ENCODE data around the gene KNOP1.

DNA sequence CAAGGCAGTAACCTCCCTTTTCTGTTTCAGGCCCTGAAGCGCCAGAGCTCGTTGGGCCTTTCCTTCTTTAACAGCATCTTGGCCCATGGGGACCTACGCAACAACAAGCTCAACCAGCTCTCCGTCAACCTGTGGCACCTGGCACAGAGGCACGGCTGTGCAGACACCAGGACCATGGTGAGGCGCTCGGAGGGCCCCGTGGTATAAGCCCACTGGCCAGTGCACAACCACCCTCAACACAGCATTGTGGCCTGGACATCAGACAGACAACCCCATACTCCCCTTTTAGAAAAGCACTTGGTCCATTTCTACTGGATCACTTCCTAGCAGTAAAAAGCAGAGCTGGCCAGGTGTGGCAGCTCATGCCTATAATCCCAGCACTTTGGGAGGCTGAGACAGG lies 18.6 kb downstream of the KNOP1 start:
- TF ChIP-seq, protein P1, sequence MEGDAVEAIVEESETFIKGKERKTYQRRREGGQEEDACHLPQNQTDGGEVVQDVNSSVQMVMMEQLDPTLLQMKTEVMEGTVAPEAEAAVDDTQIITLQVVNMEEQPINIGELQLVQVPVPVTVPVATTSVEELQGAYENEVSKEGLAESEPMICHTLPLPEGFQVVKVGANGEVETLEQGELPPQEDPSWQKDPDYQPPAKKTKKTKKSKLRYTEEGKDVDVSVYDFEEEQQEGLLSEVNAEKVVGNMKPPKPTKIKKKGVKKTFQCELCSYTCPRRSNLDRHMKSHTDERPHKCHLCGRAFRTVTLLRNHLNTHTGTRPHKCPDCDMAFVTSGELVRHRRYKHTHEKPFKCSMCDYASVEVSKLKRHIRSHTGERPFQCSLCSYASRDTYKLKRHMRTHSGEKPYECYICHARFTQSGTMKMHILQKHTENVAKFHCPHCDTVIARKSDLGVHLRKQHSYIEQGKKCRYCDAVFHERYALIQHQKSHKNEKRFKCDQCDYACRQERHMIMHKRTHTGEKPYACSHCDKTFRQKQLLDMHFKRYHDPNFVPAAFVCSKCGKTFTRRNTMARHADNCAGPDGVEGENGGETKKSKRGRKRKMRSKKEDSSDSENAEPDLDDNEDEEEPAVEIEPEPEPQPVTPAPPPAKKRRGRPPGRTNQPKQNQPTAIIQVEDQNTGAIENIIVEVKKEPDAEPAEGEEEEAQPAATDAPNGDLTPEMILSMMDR (conservative IDR thresholded peaks at IDR 0.05; ENCODE audit: low read length) = no peak
- no peak for TF ChIP-seq EZH2phosphoT487 (IDR thresholded peaks at IDR 0.05; ENCODE audit: borderline replicate concordance)
